ENCODE data around the gene STT3A.
"Not testable (repeated sequence)": the region's sequence is repeated elsewhere in the genome, so short reads cannot be mapped to it uniquely, and the experiment has no call there.

The STT3A gene

GRCh38 chr11:125568970-125569914 is 23.4 kb upstream of the STT3A start, which contains the start of gene EI24:
Gene EI24, plus strand, starts transcription at chr11:125569477. Its CDS starts 3,051 bp downstream, at chr11:125572528.
- Histone ChIP-seq H3K9ac (ENCODE audit: low read depth, low read length) (peak within 1 kb of the TSS; percentile 99), H3K4me2 (ENCODE audit: low read length) (peak within 1 kb of the TSS; percentile 98), H3K4me3 (ENCODE audit: low read length) (peak within 1 kb of the TSS; percentile 94), H3K9me3 (replicated peaks; ENCODE audit: low read length) (no peaks in the 10 kb centered on the region), H3K36me3 (ENCODE audit: insufficient read depth, low read length) (peaks cover 17% of the 10 kb centered on the region), H3K4me1 (ENCODE audit: control insufficient read depth, insufficient read depth, low read length) (peaks cover 13% of the 10 kb centered on the region), H3K27me3 (ENCODE audit: control insufficient read depth, insufficient read depth, low read length) (peaks cover 4% of the 10 kb centered on the region)

GRCh38 chr11:125569915-125570621 is 22.6 kb upstream of the STT3A start:
- Histone ChIP-seq H3K4me3 (ENCODE audit: low read length) (peak overlapping the region; percentile 94), H3K9me3 (replicated peaks; ENCODE audit: low read length) (no peaks in the 10 kb centered on the region), H3K36me3 (ENCODE audit: insufficient read depth, low read length) (peaks cover 24% of the 10 kb centered on the region), H3K4me1 (ENCODE audit: control insufficient read depth, insufficient read depth, low read length) (peaks cover 13% of the 10 kb centered on the region), H3K27me3 (ENCODE audit: control insufficient read depth, insufficient read depth, low read length) (no peaks in the 10 kb centered on the region), H3K4me2 (ENCODE audit: low read length) (peak overlapping the region; percentile 98), H3K9ac (ENCODE audit: low read depth, low read length) (peak overlapping the region; percentile 99)

- Histone ChIP-seq H3K9me3 (replicated peaks; ENCODE audit: low read length) (no peaks in the 10 kb centered on the region), H3K9ac (ENCODE audit: low read depth, low read length) (no peak overlapping the region), H3K27me3 (ENCODE audit: control insufficient read depth, insufficient read depth, low read length) (no peaks in the 10 kb centered on the region), H3K4me3 (ENCODE audit: low read length) (no peak overlapping the region), H3K4me1 (ENCODE audit: control insufficient read depth, insufficient read depth, low read length) (peaks cover 13% of the 10 kb centered on the region), H3K36me3 (ENCODE audit: insufficient read depth, low read length) (peaks cover 31% of the 10 kb centered on the region), H3K4me2 (ENCODE audit: low read length) (peak overlapping the region; percentile 98)
Observed at GRCh38 chr11:125570952-125571351, 21.7 kb upstream of the STT3A start.

- no peak overlapping the region for H3K4me3 ChIP-seq (ENCODE audit: low read length)
- no peak overlapping the region for H3K4me2 ChIP-seq (ENCODE audit: low read length)
- H3K9ac ChIP-seq (ENCODE audit: low read depth, low read length), result no peak overlapping the region
- H3K27me3 ChIP-seq (ENCODE audit: control insufficient read depth, insufficient read depth, low read length), result no peaks in the 10 kb centered on the region
- no peaks in the 10 kb centered on the region for H3K9me3 ChIP-seq (replicated peaks; ENCODE audit: low read length)
- H3K4me1 ChIP-seq (ENCODE audit: control insufficient read depth, insufficient read depth, low read length), result peaks cover 13% of the 10 kb centered on the region
- peaks cover 46% of the 10 kb centered on the region for H3K36me3 ChIP-seq (ENCODE audit: insufficient read depth, low read length)
Observed at GRCh38 chr11:125572916-125573315, 19.7 kb upstream of the STT3A start.

- H3K4me3 ChIP-seq (ENCODE audit: low read length); H3K9ac ChIP-seq (ENCODE audit: low read depth, low read length); H3K4me1 ChIP-seq (ENCODE audit: control insufficient read depth, insufficient read depth, low read length); H3K4me2 ChIP-seq (ENCODE audit: low read length); H3K27me3 ChIP-seq (ENCODE audit: control insufficient read depth, insufficient read depth, low read length); H3K9me3 ChIP-seq (replicated peaks; ENCODE audit: low read length): not testable (repeated sequence)
- peaks cover 70% of the 10 kb centered on the region for H3K36me3 ChIP-seq (ENCODE audit: insufficient read depth, low read length)
Observed at GRCh38 chr11:125577181-125577580, 15.5 kb upstream of the STT3A start.

GRCh38 chr11:125578783-125579182 is 13.9 kb upstream of the STT3A start:
- Histone ChIP-seq H3K4me3 (ENCODE audit: low read length) (no peak overlapping the region), H3K4me1 (ENCODE audit: control insufficient read depth, insufficient read depth, low read length) (no peaks in the 10 kb centered on the region), H3K36me3 (ENCODE audit: insufficient read depth, low read length) (peaks cover 71% of the 10 kb centered on the region), H3K4me2 (ENCODE audit: low read length) (no peak overlapping the region), H3K27me3 (ENCODE audit: control insufficient read depth, insufficient read depth, low read length) (no peaks in the 10 kb centered on the region), H3K9me3 (replicated peaks; ENCODE audit: low read length) (no peaks in the 10 kb centered on the region), H3K9ac (ENCODE audit: low read depth, low read length) (no peak overlapping the region)

GRCh38 chr11:125579811-125580210 is 12.8 kb upstream of the STT3A start:
- Histone ChIP-seq H3K4me3 (ENCODE audit: low read length) (no peak overlapping the region), H3K27me3 (ENCODE audit: control insufficient read depth, insufficient read depth, low read length) (no peaks in the 10 kb centered on the region), H3K4me1 (ENCODE audit: control insufficient read depth, insufficient read depth, low read length) (no peaks in the 10 kb centered on the region), H3K9ac (ENCODE audit: low read depth, low read length) (no peak overlapping the region), H3K4me2 (ENCODE audit: low read length) (no peak overlapping the region), H3K9me3 (replicated peaks; ENCODE audit: low read length) (no peaks in the 10 kb centered on the region), H3K36me3 (ENCODE audit: insufficient read depth, low read length) (peaks cover 71% of the 10 kb centered on the region)

- Histone ChIP-seq H3K4me2 (ENCODE audit: low read length) (no peak overlapping the region), H3K36me3 (ENCODE audit: insufficient read depth, low read length) (peaks cover 44% of the 10 kb centered on the region), H3K4me1 (ENCODE audit: control insufficient read depth, insufficient read depth, low read length) (no peaks in the 10 kb centered on the region), H3K4me3 (ENCODE audit: low read length) (no peak overlapping the region), H3K9ac (ENCODE audit: low read depth, low read length) (no peak overlapping the region), H3K9me3 (replicated peaks; ENCODE audit: low read length) (no peaks in the 10 kb centered on the region), H3K27me3 (ENCODE audit: control insufficient read depth, insufficient read depth, low read length) (no peaks in the 10 kb centered on the region)
Observed at GRCh38 chr11:125583496-125583895, 9.2 kb upstream of the STT3A start.

- no peak overlapping the region for H3K9ac ChIP-seq (ENCODE audit: low read depth, low read length)
- no peaks in the 10 kb centered on the region for H3K9me3 ChIP-seq (replicated peaks; ENCODE audit: low read length)
- no peaks in the 10 kb centered on the region for H3K27me3 ChIP-seq (ENCODE audit: control insufficient read depth, insufficient read depth, low read length)
- peaks cover 31% of the 10 kb centered on the region for H3K36me3 ChIP-seq (ENCODE audit: insufficient read depth, low read length)
- no peak overlapping the region for H3K4me3 ChIP-seq (ENCODE audit: low read length)
- no peak overlapping the region for H3K4me2 ChIP-seq (ENCODE audit: low read length)
- H3K4me1 ChIP-seq (ENCODE audit: control insufficient read depth, insufficient read depth, low read length), result no peaks in the 10 kb centered on the region
Observed at GRCh38 chr11:125585487-125585886, 7.2 kb upstream of the STT3A start.

- no peak overlapping the region for H3K4me2 ChIP-seq (ENCODE audit: low read length)
- H3K9ac ChIP-seq (ENCODE audit: low read depth, low read length), result no peak overlapping the region
- H3K27me3 ChIP-seq (ENCODE audit: control insufficient read depth, insufficient read depth, low read length), result no peaks in the 10 kb centered on the region
- H3K4me3 ChIP-seq (ENCODE audit: low read length), result no peak overlapping the region
- H3K9me3 ChIP-seq (replicated peaks; ENCODE audit: low read length), result no peaks in the 10 kb centered on the region
- H3K4me1 ChIP-seq (ENCODE audit: control insufficient read depth, insufficient read depth, low read length), result peaks cover 4% of the 10 kb centered on the region
- peaks cover 26% of the 10 kb centered on the region for H3K36me3 ChIP-seq (ENCODE audit: insufficient read depth, low read length)
Observed at GRCh38 chr11:125586623-125587022, 6.0 kb upstream of the STT3A start.

GRCh38 chr11:125587480-125587879 is 5.2 kb upstream of the STT3A start:
- Histone ChIP-seq H3K4me2 (ENCODE audit: low read length) (no peak overlapping the region), H3K36me3 (ENCODE audit: insufficient read depth, low read length) (peaks cover 22% of the 10 kb centered on the region), H3K4me3 (ENCODE audit: low read length) (no peak overlapping the region), H3K4me1 (ENCODE audit: control insufficient read depth, insufficient read depth, low read length) (peaks cover 4% of the 10 kb centered on the region), H3K9ac (ENCODE audit: low read depth, low read length) (no peak overlapping the region), H3K9me3 (replicated peaks; ENCODE audit: low read length) (no peaks in the 10 kb centered on the region), H3K27me3 (ENCODE audit: control insufficient read depth, insufficient read depth, low read length) (no peaks in the 10 kb centered on the region)
